Parathyroid adenoma (tissue), 2 donors: ENCODE results near the gene CAB39.

Experiments
- H2AFZ ChIP-seq: fragments of 300-600 bp; sonication (generic); one replicate; pipeline ENCODE4 v1.7.0; 2017; ENCODE audit warnings: antibody characterized with exemption, mild to moderate bottlenecking
- H3K27ac ChIP-seq: fragments of 300-600 bp; sonication (generic); one replicate; pipeline ENCODE4 v1.7.0; 2017
- H3K27me3 ChIP-seq: fragments of 300-600 bp; sonication (generic); one replicate; pipeline ENCODE4 v1.7.0; 2017; ENCODE audit warnings: low read length; ENCODE audit not compliant: control insufficient read depth, insufficient read depth
- H3K36me3 ChIP-seq: fragments of 300-600 bp; sonication (generic); one replicate; pipeline ENCODE4 v1.7.0; 2017; ENCODE audit warnings: low read length; ENCODE audit not compliant: control insufficient read depth, insufficient read depth
- H3K4me1 ChIP-seq: fragments of 300-600 bp; sonication (generic); one replicate; pipeline ENCODE4 v1.7.0; 2017; ENCODE audit warnings: control low read depth
- H3K4me2 ChIP-seq: fragments of 300-600 bp; sonication (generic); one replicate; pipeline ENCODE4 v1.7.0; 2017; ENCODE audit warnings: low read length
- H3K4me3 ChIP-seq: fragments of 300-600 bp; sonication (generic); one replicate; pipeline ENCODE4 v1.7.0; 2017; ENCODE audit warnings: low read depth, low read length
- H3K79me2 ChIP-seq: fragments of 300-600 bp; sonication (generic); one replicate; pipeline ENCODE4 v1.7.0; 2017; ENCODE audit warnings: control low read depth
- H3K9ac ChIP-seq: fragments of 300-600 bp; sonication (generic); one replicate; pipeline ENCODE4 v1.7.0; 2017; ENCODE audit warnings: mild to moderate bottlenecking
- H3K9me3 ChIP-seq: fragments of 300-600 bp; sonication (generic); one replicate; pipeline ENCODE4 v1.7.0; 2017; ENCODE audit warnings: low read length; ENCODE audit not compliant: control insufficient read depth
- TF ChIP-seq, protein P1 (sequence below): fragments of 300-600 bp; sonication (generic); IDR thresholded peaks from one replicate; pipeline ENCODE4 v1.7.0; 2017; ENCODE audit warnings: antibody characterized with exemption, mild to moderate bottlenecking
- donor health status: primary hyperparathyroidism.

The CAB39 gene

GRCh38 chr2:230706053-230706521 lies 6.6 kb upstream of the CAB39 start:
- H3K79me2 ChIP-seq = no peaks in the 10 kb centered on the region
- H3K27ac ChIP-seq = no peak overlapping the region
- H3K4me2 ChIP-seq = no peak overlapping the region
- TF ChIP-seq, protein P1, sequence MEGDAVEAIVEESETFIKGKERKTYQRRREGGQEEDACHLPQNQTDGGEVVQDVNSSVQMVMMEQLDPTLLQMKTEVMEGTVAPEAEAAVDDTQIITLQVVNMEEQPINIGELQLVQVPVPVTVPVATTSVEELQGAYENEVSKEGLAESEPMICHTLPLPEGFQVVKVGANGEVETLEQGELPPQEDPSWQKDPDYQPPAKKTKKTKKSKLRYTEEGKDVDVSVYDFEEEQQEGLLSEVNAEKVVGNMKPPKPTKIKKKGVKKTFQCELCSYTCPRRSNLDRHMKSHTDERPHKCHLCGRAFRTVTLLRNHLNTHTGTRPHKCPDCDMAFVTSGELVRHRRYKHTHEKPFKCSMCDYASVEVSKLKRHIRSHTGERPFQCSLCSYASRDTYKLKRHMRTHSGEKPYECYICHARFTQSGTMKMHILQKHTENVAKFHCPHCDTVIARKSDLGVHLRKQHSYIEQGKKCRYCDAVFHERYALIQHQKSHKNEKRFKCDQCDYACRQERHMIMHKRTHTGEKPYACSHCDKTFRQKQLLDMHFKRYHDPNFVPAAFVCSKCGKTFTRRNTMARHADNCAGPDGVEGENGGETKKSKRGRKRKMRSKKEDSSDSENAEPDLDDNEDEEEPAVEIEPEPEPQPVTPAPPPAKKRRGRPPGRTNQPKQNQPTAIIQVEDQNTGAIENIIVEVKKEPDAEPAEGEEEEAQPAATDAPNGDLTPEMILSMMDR = no peak
- no peaks in the 10 kb centered on the region for H3K27me3 ChIP-seq
- H3K36me3 ChIP-seq = no peaks in the 10 kb centered on the region
- no peak overlapping the region for H3K4me3 ChIP-seq
- no peak overlapping the region for H3K9ac ChIP-seq
- no peaks in the 10 kb centered on the region for H3K4me1 ChIP-seq
- H3K9me3 ChIP-seq = no peaks in the 10 kb centered on the region
- H2AFZ ChIP-seq = no peak overlapping the region

GRCh38 chr2:230706966-230707365 lies 5.7 kb upstream of the CAB39 start:
- H3K9me3 ChIP-seq = no peaks in the 10 kb centered on the region
- TF ChIP-seq, protein P1 = no peak
- no peak overlapping the region for H3K4me2 ChIP-seq
- no peaks in the 10 kb centered on the region for H3K36me3 ChIP-seq
- no peaks in the 10 kb centered on the region for H3K27me3 ChIP-seq
- H3K4me1 ChIP-seq = no peaks in the 10 kb centered on the region
- H3K27ac ChIP-seq = no peak overlapping the region
- H2AFZ ChIP-seq = no peak overlapping the region
- no peak overlapping the region for H3K9ac ChIP-seq
- no peaks in the 10 kb centered on the region for H3K79me2 ChIP-seq
- H3K4me3 ChIP-seq = no peak overlapping the region

DNA sequence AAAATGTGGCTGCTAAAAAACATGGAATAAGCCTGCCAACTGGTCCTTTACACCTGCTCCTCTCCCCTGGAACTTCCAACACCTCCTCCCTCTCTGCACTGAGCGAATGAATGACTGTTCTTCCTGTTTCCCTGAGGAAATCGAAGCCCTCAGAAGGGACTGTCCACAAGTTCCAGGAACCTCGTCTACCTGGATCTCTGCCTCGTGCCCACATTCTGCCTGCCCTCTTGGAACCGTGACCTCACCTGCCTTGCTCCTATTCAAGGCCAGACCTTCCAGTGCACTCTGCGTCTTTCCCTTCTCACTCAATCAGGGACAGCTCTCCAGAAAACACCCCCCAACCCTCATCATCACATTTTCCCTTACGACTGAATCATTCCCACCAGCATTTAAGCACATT lies 4.4 kb upstream of the CAB39 start:
- Histone ChIP-seq H3K9ac (no peak overlapping the region), H3K4me3 (no peak overlapping the region), H2AFZ (no peak overlapping the region), H3K27me3 (no peaks in the 10 kb centered on the region), H3K36me3 (no peaks in the 10 kb centered on the region), H3K79me2 (peaks cover 1% of the 10 kb centered on the region), H3K9me3 (no peaks in the 10 kb centered on the region), H3K4me1 (no peaks in the 10 kb centered on the region), H3K27ac (no peak overlapping the region), H3K4me2 (no peak overlapping the region)
- TF ChIP-seq, protein P1 = no peak

- Histone ChIP-seq H3K4me2 (no peak overlapping the region), H2AFZ (no peak overlapping the region), H3K9me3 (no peaks in the 10 kb centered on the region), H3K27ac (no peak overlapping the region), H3K27me3 (no peaks in the 10 kb centered on the region), H3K36me3 (no peaks in the 10 kb centered on the region), H3K9ac (no peak overlapping the region), H3K4me3 (no peak overlapping the region), H3K4me1 (peaks cover 3% of the 10 kb centered on the region), H3K79me2 (peaks cover 23% of the 10 kb centered on the region)
- TF ChIP-seq, protein P1 = no peak
These were observed 1.4 kb upstream of the CAB39 start for GRCh38 chr2:230711224-230711623.

- Histone ChIP-seq H3K27ac (peak overlapping the region; percentile 72), H2AFZ (peak overlapping the region; percentile 94), H3K79me2 (peaks cover 41% of the 10 kb centered on the region), H3K36me3 (no peaks in the 10 kb centered on the region), H3K27me3 (no peaks in the 10 kb centered on the region), H3K4me3 (peak overlapping the region; percentile 89), H3K9me3 (no peaks in the 10 kb centered on the region), H3K4me2 (peak overlapping the region; percentile 96), H3K4me1 (peaks cover 12% of the 10 kb centered on the region), H3K9ac (peak overlapping the region; percentile 94)
- TF ChIP-seq, protein P1 = no peak
These were observed 891 bp downstream of the CAB39 start for GRCh38 chr2:230713331-230714135.
